Ramos (cell line): Measurements from ENCODE around the gene PIAS1.
"Not testable (repeated sequence)": the region's sequence is repeated elsewhere in the genome, so short reads cannot be mapped to it uniquely, and the experiment has no call there.

Source experiments
- in situ Hi-C: fragments of 300-500 bp; cut with MboI; formaldehyde crosslinking; loops from one replicate; pipeline ENCODE4 v1.14.3; 2022; ENCODE audit warnings: low sequenced_read_pairs; ENCODE audit not compliant: unreplicated experiment

The PIAS1 gene

GRCh38 chr15:68032672-68033071 is 21.4 kb upstream of the PIAS1 start:
- in situ Hi-C loops: no loop called here

DNA sequence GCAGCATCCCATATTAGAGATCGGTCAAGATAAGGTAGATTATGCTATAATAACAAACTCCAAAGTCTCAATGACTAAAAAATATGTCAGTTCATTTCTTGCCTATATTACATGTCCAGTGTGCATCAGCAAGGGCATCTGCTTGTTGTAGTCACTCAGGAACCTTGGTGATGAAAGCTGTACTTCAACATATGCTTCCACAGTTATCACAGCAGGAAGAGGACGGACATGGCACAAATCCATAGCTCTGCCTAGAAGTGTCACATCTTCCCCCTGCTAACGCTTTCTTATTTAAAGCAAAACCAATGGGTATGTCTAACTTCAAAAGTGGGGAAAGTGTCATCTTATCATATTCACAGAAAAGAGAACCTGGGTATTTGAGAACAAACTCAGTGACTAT is 20.0 kb upstream of the PIAS1 start:
- in situ Hi-C loops: no loop called here

- in situ Hi-C loops: no loop called here
Measured at GRCh38 chr15:68034719-68035293, 19.3 kb upstream of the PIAS1 start.

GRCh38 chr15:68038246-68038645 is 15.9 kb upstream of the PIAS1 start:
- in situ Hi-C loops: no loop called here

GRCh38 chr15:68040144-68040543 is 14.0 kb upstream of the PIAS1 start:
- in situ Hi-C loops: no loop called here

GRCh38 chr15:68042156-68042854 is 11.8 kb upstream of the PIAS1 start:
- in situ Hi-C loops: no loop called here

- in situ Hi-C loops: no loop called here
Measured at GRCh38 chr15:68042855-68043222, 11.3 kb upstream of the PIAS1 start.

DNA sequence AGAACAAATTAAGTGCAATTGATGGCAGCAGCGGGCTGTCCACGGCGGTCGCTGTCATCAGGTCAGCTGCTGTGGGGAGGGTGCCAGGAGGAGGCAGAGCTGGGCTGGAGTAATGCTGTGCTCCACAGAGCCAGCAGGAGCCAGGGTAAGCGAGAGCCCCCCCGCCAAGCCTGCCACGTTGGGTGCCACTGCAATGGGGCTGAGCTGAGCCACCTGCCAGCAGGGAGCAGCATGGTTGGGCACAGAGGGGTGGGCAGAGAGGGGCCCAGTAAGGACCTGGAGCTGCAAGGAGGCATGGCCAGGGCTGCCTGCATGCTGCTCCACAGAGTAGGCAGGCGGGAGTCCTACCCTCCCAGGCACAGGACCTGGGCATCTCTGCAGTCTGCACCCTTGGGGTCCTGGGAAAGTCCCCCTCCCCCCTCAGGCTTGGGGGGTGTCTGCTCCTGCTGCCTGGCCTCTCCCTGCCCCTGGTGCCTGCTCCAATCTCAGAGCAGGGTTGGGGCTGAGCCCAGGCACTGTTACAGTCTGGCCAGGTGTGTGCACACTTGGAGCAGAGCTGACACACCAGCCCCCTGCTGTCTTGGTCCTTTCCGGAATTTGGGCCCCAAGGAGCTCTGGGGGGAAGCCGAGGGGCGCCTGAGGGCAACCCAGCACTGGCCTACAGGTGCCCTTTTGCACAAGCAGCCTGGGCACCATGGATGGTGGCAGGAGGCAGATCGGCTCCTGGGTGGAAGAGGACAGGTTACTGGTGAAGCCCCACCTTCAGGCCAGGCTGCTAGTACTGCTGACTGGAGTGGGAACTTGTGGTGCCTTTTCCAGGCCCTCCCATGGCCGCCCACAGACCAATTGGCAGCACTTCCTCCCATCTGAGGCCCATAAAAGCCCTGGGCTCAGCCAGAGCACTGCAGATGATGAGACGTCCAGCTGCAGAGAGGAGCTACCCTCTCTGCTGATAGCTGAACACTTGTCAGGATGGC is 8.5 kb upstream of the PIAS1 start:
- in situ Hi-C loops: no loop called here

DNA sequence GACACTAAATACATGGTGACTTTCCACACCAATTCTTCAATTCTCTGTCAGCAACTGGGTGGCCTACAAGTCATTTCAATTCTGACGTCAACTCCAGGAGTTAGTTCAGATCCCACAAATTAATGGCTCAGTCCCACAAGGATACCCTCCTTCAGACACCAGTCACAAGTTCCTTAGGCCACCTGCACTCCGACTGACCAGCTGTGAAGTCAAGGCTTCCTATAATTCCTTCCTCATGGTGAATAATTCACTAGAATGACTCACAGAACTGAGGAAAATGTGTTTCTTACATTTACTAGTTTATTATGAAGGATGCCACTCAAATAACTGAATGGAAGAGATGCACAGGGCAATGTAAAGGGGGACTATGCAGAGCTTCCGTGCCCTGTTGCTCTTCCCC is 6.3 kb upstream of the PIAS1 start:
- in situ Hi-C loops: no loop called here

DNA sequence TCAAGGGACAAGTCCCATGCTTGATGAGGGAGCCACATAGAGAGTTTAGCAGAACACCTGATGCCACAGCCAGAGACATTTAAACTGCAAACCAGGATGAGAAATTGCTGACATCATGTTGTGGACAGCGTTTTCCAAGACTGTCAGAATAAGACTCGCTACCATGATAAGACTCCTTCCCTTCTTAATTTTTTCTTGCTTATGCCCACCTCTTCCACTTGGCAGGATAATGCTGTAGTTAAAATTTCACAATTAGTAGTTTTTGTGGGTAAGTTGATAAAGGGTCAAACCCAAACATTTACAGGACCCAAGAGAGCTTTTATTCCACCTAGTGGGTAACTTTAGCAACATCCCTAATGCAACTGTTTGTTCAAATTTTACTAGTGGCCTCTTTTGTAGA is 3.0 kb upstream of the PIAS1 start:
- in situ Hi-C loops: no loop called here

GRCh38 chr15:68051907-68052306 is 2.2 kb upstream of the PIAS1 start:
- in situ Hi-C loops: no loop called here

DNA sequence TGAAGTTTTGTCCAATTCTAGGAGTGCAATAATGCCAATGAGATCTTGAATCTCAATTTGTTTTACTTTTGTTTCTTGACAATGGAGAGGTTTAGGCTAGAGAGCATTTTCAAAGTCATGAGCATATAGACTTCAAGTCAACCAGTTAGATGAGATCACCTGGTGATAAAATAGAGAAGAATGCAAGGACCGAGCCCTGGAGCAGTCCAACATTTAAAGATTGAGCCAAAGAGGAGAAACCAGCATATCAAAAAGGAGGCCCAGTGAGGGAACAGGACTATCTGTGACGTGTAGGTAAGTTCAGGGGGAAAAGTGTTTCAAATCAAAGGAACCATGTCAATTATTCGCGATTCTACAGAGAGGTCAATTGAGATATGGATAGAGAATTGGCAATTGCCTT is 1.7 kb upstream of the PIAS1 start:
- in situ Hi-C loops: no loop called here

GRCh38 chr15:68053001-68053400 is 1.1 kb upstream of the PIAS1 start:
- in situ Hi-C loops: no loop called here

GRCh38 chr15:68054628-68055223 is 611 bp downstream of the PIAS1 start:
- in situ Hi-C loops: no loop called here

DNA sequence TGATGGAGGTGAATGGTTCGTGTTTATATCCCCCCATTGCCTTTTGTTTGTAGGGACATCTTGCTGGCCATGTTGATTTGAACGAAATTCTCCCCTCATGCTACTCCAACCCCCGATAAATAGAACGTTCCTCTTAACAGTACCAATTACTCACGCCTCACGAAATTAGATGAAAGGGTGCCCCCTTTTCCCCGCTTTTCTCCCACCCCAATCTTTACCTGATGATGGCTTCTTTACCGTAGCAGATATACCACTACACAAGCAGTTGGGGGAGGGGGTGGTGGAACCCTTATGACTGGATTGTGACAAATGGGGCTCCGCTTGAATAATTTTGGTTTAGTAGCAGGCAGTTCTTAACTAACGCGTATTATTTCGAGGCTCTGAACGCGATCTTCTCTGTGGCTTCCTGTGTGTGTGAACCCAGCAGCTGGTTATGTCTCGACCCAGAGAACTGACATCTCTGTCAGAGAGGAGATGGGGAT is 1.1 kb downstream of the PIAS1 start:
- in situ Hi-C loops: no loop called here

DNA sequence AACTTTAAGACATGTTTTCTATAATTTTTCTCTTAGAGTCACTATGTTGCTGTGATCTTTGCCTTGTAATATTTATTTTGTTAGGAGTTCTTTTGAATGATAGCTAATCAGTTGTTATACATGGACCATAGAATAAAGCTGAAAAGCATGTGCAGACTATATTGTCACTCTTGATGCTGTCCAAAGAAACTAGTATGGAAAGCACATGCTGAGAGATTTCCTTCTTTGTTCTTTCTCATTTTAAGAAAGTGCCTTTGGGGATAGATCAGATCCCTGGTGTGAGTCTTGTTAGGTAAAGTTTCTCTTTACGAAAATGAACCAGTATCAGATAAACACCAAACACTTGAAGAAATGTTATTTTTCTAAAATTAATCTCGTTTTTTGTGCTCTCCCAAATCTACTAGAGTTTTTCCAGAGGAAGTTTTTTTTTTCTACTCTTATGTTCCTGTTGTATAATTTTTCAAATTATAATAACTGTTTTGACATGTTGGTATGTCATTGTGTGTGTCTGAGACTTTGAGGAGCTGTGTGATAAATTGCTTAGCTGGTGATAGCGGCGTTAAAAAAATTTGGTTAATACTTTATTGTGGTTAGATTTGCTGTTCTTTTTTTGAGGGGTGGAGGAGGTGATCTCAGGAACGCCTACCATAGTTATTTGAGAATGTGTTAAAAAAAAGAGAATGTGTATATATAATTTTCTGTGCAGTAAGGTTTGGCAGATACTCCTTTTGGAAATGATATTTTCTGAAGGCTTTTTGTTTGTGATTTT is 2.2 kb downstream of the PIAS1 start:
- in situ Hi-C loops: no loop called here

DNA sequence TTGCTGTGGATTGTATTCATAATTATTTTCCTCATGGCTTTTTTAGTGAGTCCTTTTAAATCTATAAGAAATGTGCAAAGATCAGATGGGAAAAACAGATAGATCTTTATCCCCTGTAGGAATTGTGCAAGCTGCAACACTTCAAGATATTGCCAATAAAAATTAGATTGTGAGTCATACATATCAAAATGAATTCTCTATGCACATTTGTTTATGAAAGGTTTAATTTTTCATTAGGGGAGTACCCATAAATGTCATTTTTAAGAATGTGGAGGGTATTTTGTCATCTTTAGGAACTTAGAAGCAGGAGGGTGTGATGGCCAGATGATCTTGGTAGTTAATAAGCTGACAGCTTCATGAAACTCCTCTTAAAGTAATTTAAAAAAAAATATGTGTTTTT is 2.9 kb downstream of the PIAS1 start:
- in situ Hi-C loops: no loop called here

- in situ Hi-C loops: no loop called here
Measured at GRCh38 chr15:68057758-68058157, 3.6 kb downstream of the PIAS1 start.

GRCh38 chr15:68058970-68059369 is 4.9 kb downstream of the PIAS1 start:
- in situ Hi-C loops: not testable (repeated sequence)

DNA sequence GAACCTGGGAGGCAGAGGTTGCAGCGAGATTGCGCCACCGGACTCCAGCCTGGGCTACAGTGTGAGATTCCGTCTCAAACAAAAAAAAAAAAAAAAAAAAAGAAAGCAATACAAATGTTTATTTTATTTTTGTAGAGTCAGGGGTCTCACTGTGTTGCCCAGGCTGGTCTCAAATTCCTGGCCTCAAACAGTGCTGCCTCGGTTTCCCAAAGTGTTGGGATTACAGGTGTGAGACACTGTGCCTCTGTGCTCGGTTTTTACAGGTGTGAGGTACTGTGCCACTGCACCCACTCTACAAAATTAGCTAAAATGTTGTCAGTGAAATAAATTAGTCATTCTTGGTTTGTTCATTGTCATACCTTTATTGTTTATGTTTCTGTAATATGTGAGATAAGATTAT is 5.5 kb downstream of the PIAS1 start:
- in situ Hi-C loops: no loop called here
